Heart left ventricle (tissue), 13 donors: ENCODE results near the gene ALG13.
"Not testable (repeated sequence)": the region's sequence is repeated elsewhere in the genome, so short reads cannot be mapped to it uniquely, and the experiment has no call there.

Experiments used
- POLR2A ChIP-seq, 2 donors: fragments of 450-650 bp; IDR thresholded peaks; one replicate each; pipeline ENCODE4 v1.6.1; 2017; ENCODE audit warnings: antibody characterized with exemption in 2 of 2, mild to moderate bottlenecking in 2 of 2, moderate library complexity in 2 of 2
- TF ChIP-seq, protein P1 (sequence below), 12 donors: fragments of 200-600 bp; sonication (generic) in 4 of 12; IDR thresholded peaks; one replicate each; pipeline versions ENCODE4 v1.5.0 to v1.8.0; 2018 to 2022; ENCODE audit warnings: antibody characterized with exemption in 12 of 12, mild to moderate bottlenecking in 5 of 12
- donor health status: ischemic (EF 13 %, LVEDD 7.1; RV severe dilation, severe dysfunction).
- donor health status: DM: no; HTN: yes; CAD: no.
- donor health status: DM: no; HTN: no; CAD: no.
- donor health status: ischemic (EF 25% LVEDD 6.9; RV normal size, moderate dysfunction).
- donor health status: ischemic (EF 25% LVEDD 5.7; RV mildly dilated, moderate dysfunction).
- donor health status: ischemic (EF 35%, LVEDD 5.7; RV mildly dilated, moderate dysfunction).
- donor health status: nonischemic (EF 11% LVEDD 7.7; RV severe dilation, severe dysfunction).
- donor health status: DM: yes; HTN: yes; CAD: no.
- donor health status: PGD.
- donor health status: ischemic (EF 29% LVEDD 5.4; RV normal size, mild dysfunction).
- donor health status: nonischemic (EF 23%, LVEDD 6.1; RV moderate dilation, normal function).

GRCh38 chrX:111790054-111790453, 109.1 kb downstream of the ALG13 start:
- TF ChIP-seq, protein P1, sequence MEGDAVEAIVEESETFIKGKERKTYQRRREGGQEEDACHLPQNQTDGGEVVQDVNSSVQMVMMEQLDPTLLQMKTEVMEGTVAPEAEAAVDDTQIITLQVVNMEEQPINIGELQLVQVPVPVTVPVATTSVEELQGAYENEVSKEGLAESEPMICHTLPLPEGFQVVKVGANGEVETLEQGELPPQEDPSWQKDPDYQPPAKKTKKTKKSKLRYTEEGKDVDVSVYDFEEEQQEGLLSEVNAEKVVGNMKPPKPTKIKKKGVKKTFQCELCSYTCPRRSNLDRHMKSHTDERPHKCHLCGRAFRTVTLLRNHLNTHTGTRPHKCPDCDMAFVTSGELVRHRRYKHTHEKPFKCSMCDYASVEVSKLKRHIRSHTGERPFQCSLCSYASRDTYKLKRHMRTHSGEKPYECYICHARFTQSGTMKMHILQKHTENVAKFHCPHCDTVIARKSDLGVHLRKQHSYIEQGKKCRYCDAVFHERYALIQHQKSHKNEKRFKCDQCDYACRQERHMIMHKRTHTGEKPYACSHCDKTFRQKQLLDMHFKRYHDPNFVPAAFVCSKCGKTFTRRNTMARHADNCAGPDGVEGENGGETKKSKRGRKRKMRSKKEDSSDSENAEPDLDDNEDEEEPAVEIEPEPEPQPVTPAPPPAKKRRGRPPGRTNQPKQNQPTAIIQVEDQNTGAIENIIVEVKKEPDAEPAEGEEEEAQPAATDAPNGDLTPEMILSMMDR (IDR thresholded peaks at IDR 0.05), result not testable (repeated sequence)
- not testable (repeated sequence) for TF ChIP-seq POLR2A (IDR thresholded peaks at IDR 0.05)
